ENCODE results near the gene GORASP1.

The GORASP1 gene

GRCh38 chr3:39103791-39104552 lies 3.5 kb downstream of the GORASP1 start:
- WGBS (ENCODE audit: extremely low coverage, insufficient coverage, insufficient read length): no CpG with 5 or more reads among the region's 6 CpGs
- Histone ChIP-seq H3K23ac (ENCODE audit: low read length) (no peak overlapping the region), H3K4me1 (ENCODE audit: control insufficient read depth in 1 of 2, insufficient read depth in 2 of 2, low read length in 2 of 2) (peaks cover 0 to 11% of the 10 kb centered on the region in 2 experiments), H3K9ac (ENCODE audit: low read length) (no peak overlapping the region), H4K12ac (ENCODE audit: low read depth, low read length) (no peak overlapping the region), H2AK5ac (ENCODE audit: low read length) (no peak overlapping the region), H2BK5ac (ENCODE audit: low read depth, low read length, poor library complexity) (no peak overlapping the region), H4K8ac (ENCODE audit: low read depth, low read length) (no peak overlapping the region), H3K9me3 (ENCODE audit: insufficient read depth, low read depth, low read length) (no peaks in the 10 kb centered on the region), H3K18ac (ENCODE audit: low read length) (no peak overlapping the region), H3K14ac (ENCODE audit: low read length) (no peak overlapping the region), H3K79me2 (ENCODE audit: control insufficient read depth, insufficient read depth, low read length, poor library complexity) (peaks cover 8% of the 10 kb centered on the region), H2BK12ac (ENCODE audit: low read length) (no peak overlapping the region), H3K4ac (ENCODE audit: low read depth, low read length) (peak overlapping the region; percentile 8), H3K36me3 (ENCODE audit: control insufficient read depth in 1 of 2, insufficient read depth in 2 of 2, low read length in 2 of 2) (peaks cover 24 to 25% of the 10 kb centered on the region in 2 experiments), H2BK120ac (ENCODE audit: insufficient read depth, low read length, poor library complexity) (no peak overlapping the region), H3K4me3 (ENCODE audit: low read depth, low read length) (no peak overlapping the region), H2AFZ (ENCODE audit: insufficient read depth, low read length, poor library complexity) (no peak overlapping the region), H3K27ac (ENCODE audit: low read depth, low read length) (no peak overlapping the region), H4K91ac (ENCODE audit: low read depth, low read length) (no peak overlapping the region), H3K79me1 (ENCODE audit: low read length) (peaks cover 10% of the 10 kb centered on the region), H3K4me2 (ENCODE audit: low read length) (no peak overlapping the region), H3K27me3 (ENCODE audit: insufficient read depth, low read length) (no peaks in the 10 kb centered on the region)
- no peak for DNase-seq

GRCh38 chr3:39103324-39103693 lies 4.1 kb downstream of the GORASP1 start:
- Histone ChIP-seq H3K27ac (ENCODE audit: low read depth, low read length) (no peak overlapping the region), H4K8ac (ENCODE audit: low read depth, low read length) (no peak overlapping the region), H4K91ac (ENCODE audit: low read depth, low read length) (no peak overlapping the region), H4K12ac (ENCODE audit: low read depth, low read length) (no peak overlapping the region), H3K18ac (ENCODE audit: low read length) (no peak overlapping the region), H3K79me2 (ENCODE audit: control insufficient read depth, insufficient read depth, low read length, poor library complexity) (peaks cover 8% of the 10 kb centered on the region), H2BK12ac (ENCODE audit: low read length) (no peak overlapping the region), H3K23ac (ENCODE audit: low read length) (no peak overlapping the region), H3K9ac (ENCODE audit: low read length) (no peak overlapping the region), H2BK120ac (ENCODE audit: insufficient read depth, low read length, poor library complexity) (no peak overlapping the region), H3K4me2 (ENCODE audit: low read length) (no peak overlapping the region), H3K36me3 (ENCODE audit: control insufficient read depth in 1 of 2, insufficient read depth in 2 of 2, low read length in 2 of 2) (peaks cover 31 to 32% of the 10 kb centered on the region in 2 experiments), H3K9me3 (ENCODE audit: insufficient read depth, low read depth, low read length) (no peaks in the 10 kb centered on the region), H3K4me1 (ENCODE audit: control insufficient read depth in 1 of 2, insufficient read depth in 2 of 2, low read length in 2 of 2) (peaks cover 0 to 11% of the 10 kb centered on the region in 2 experiments), H2AK5ac (ENCODE audit: low read length) (no peak overlapping the region), H3K4ac (ENCODE audit: low read depth, low read length) (peak overlapping the region; percentile 9), H3K4me3 (ENCODE audit: low read depth, low read length) (no peak overlapping the region), H2AFZ (ENCODE audit: insufficient read depth, low read length, poor library complexity) (no peak overlapping the region), H2BK5ac (ENCODE audit: low read depth, low read length, poor library complexity) (no peak overlapping the region), H3K27me3 (ENCODE audit: insufficient read depth, low read length) (no peaks in the 10 kb centered on the region), H3K14ac (ENCODE audit: low read length) (no peak overlapping the region), H3K79me1 (ENCODE audit: low read length) (peaks cover 10% of the 10 kb centered on the region)
- WGBS (ENCODE audit: extremely low coverage, insufficient coverage, insufficient read length): no CpG with 5 or more reads among the region's 4 CpGs
- DNase-seq: no peak

GRCh38 chr3:39102504-39103323 lies 4.7 kb downstream of the GORASP1 start:
- WGBS (ENCODE audit: extremely low coverage, insufficient coverage, insufficient read length): no CpG with 5 or more reads among the region's 8 CpGs
- no peak overlapping the region for H3K23ac ChIP-seq (ENCODE audit: low read length)
- H2AK5ac ChIP-seq (ENCODE audit: low read length): no peak overlapping the region
- H3K36me3 ChIP-seq (ENCODE audit: control insufficient read depth in 1 of 2, insufficient read depth in 2 of 2, low read length in 2 of 2): peaks cover 37 to 38% of the 10 kb centered on the region in 2 experiments
- no peak overlapping the region for H3K14ac ChIP-seq (ENCODE audit: low read length)
- no peak overlapping the region for H2BK5ac ChIP-seq (ENCODE audit: low read depth, low read length, poor library complexity)
- H2BK120ac ChIP-seq (ENCODE audit: insufficient read depth, low read length, poor library complexity): no peak overlapping the region
- no peak overlapping the region for H3K4me3 ChIP-seq (ENCODE audit: low read depth, low read length)
- no peak for DNase-seq
- H4K12ac ChIP-seq (ENCODE audit: low read depth, low read length): no peak overlapping the region
- H3K4me2 ChIP-seq (ENCODE audit: low read length): no peak overlapping the region
- H3K79me2 ChIP-seq (ENCODE audit: control insufficient read depth, insufficient read depth, low read length, poor library complexity): peaks cover 8% of the 10 kb centered on the region
- peak overlapping the region; percentile 9 for H3K4ac ChIP-seq (ENCODE audit: low read depth, low read length)
- peaks cover 10% of the 10 kb centered on the region for H3K79me1 ChIP-seq (ENCODE audit: low read length)
- no peak overlapping the region for H2AFZ ChIP-seq (ENCODE audit: insufficient read depth, low read length, poor library complexity)
- peaks cover 2 to 9% of the 10 kb centered on the region in 2 experiments for H3K4me1 ChIP-seq (ENCODE audit: control insufficient read depth in 1 of 2, insufficient read depth in 2 of 2, low read length in 2 of 2)
- no peak overlapping the region for H4K91ac ChIP-seq (ENCODE audit: low read depth, low read length)
- no peaks in the 10 kb centered on the region for H3K9me3 ChIP-seq (ENCODE audit: insufficient read depth, low read depth, low read length)
- H3K9ac ChIP-seq (ENCODE audit: low read length): no peak overlapping the region
- no peaks in the 10 kb centered on the region for H3K27me3 ChIP-seq (ENCODE audit: insufficient read depth, low read length)
- no peak overlapping the region for H3K27ac ChIP-seq (ENCODE audit: low read depth, low read length)
- H3K18ac ChIP-seq (ENCODE audit: low read length): peak overlapping the region; percentile 30
- H2BK12ac ChIP-seq (ENCODE audit: low read length): no peak overlapping the region
- H4K8ac ChIP-seq (ENCODE audit: low read depth, low read length): no peak overlapping the region

- H3K79me1 ChIP-seq (ENCODE audit: low read length): peaks cover 2% of the 10 kb centered on the region
- H4K12ac ChIP-seq (ENCODE audit: low read depth, low read length): no peak overlapping the region
- no peak overlapping the region for H2BK12ac ChIP-seq (ENCODE audit: low read length)
- H2BK5ac ChIP-seq (ENCODE audit: low read depth, low read length, poor library complexity): no peak overlapping the region
- H3K18ac ChIP-seq (ENCODE audit: low read length): no peak overlapping the region
- no peak overlapping the region for H3K4me2 ChIP-seq (ENCODE audit: low read length)
- no peak overlapping the region for H2AFZ ChIP-seq (ENCODE audit: insufficient read depth, low read length, poor library complexity)
- no CpG with 5 or more reads among the region's 5 CpGs for WGBS (ENCODE audit: extremely low coverage, insufficient coverage, insufficient read length)
- no peak overlapping the region for H4K8ac ChIP-seq (ENCODE audit: low read depth, low read length)
- no peak overlapping the region for H3K9ac ChIP-seq (ENCODE audit: low read length)
- H3K36me3 ChIP-seq (ENCODE audit: control insufficient read depth in 1 of 2, insufficient read depth in 2 of 2, low read length in 2 of 2): peaks cover 40 to 41% of the 10 kb centered on the region in 2 experiments
- no peak overlapping the region for H2BK120ac ChIP-seq (ENCODE audit: insufficient read depth, low read length, poor library complexity)
- no peak overlapping the region for H2AK5ac ChIP-seq (ENCODE audit: low read length)
- no peak overlapping the region for H4K91ac ChIP-seq (ENCODE audit: low read depth, low read length)
- no peaks in the 10 kb centered on the region for H3K27me3 ChIP-seq (ENCODE audit: insufficient read depth, low read length)
- no peaks in the 10 kb centered on the region for H3K79me2 ChIP-seq (ENCODE audit: control insufficient read depth, insufficient read depth, low read length, poor library complexity)
- DNase-seq: peak in 1 of 2 donors; percentile 60
- peaks cover 6 to 12% of the 10 kb centered on the region in 2 experiments for H3K4me1 ChIP-seq (ENCODE audit: control insufficient read depth in 1 of 2, insufficient read depth in 2 of 2, low read length in 2 of 2)
- H3K9me3 ChIP-seq (ENCODE audit: insufficient read depth, low read depth, low read length): no peaks in the 10 kb centered on the region
- no peak overlapping the region for H3K4me3 ChIP-seq (ENCODE audit: low read depth, low read length)
- no peak overlapping the region for H3K23ac ChIP-seq (ENCODE audit: low read length)
- H3K4ac ChIP-seq (ENCODE audit: low read depth, low read length): no peak overlapping the region
- H3K27ac ChIP-seq (ENCODE audit: low read depth, low read length): no peak overlapping the region
- H3K14ac ChIP-seq (ENCODE audit: low read length): no peak overlapping the region
These were observed 6.3 kb downstream of the GORASP1 start for GRCh38 chr3:39101022-39101689.
